ENCODE measurements around the gene DSTN.
A peak's percentile ranks its signal among the peaks of the same experiment; 100 is the strongest.

The DSTN gene

DNA sequence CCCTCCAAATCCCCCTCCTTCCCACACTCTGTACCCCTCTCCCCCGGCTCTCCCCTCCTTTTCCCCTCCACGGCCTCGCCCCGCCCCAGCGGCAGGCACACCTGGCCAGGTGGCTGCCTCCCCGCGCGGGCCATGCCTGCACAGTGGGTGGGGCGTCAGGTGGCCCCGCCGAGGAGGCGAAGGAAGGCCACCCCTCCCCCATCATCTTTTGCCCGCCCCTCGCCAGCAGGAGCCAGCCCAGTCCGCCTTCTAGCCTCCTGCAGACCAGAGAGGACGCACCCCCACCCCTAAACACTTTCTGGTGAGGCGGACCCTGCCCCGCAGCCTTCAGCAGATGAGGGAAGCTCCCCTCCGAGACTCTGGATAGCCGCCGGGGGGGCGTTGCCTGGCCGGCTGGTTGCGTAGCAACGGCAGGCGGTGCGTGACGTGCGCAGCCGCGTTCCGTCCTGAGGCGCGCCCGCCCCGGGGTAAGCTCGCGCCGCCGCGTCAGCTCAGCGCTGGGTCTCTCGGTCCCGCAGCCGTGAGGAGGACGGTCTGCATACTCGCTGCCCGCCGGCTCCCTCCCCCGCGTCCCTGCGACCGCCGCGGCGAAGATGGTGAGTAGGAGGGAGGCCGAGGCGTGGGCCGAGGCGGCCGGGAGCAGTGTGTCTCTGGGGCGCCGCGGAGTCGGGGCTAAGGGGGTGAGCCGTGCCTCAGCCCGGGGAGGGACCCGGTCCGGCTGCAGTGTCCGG lies at the start of gene DSTN:
DSTN (plus strand) TSS at position 460 of the 731 bp plus-strand sequence; CDS start at position 594, 134 bp downstream.
- Mint-ChIP-seq H3K36me3 (peaks cover 3% of the 10 kb centered on the region), H3K27ac (peak within 1 kb of the TSS; percentile 90), H3K4me3 (peak within 1 kb of the TSS; percentile 86), H3K27me3 (peaks cover 25% of the 10 kb centered on the region), H3K9me3 (no peaks in the 10 kb centered on the region), H3K4me1 (peaks cover 44% of the 10 kb centered on the region)
- CTCF ChIA-PET = interaction anchor here (1.2 to 2.5 kb wide), 5 partner anchors 30 to 369 kb away, joined by 3 to 10 read pairs (median 9); no protein-coding TSS in a partner anchor
- peak; percentile 91 for DNase-seq

DNA sequence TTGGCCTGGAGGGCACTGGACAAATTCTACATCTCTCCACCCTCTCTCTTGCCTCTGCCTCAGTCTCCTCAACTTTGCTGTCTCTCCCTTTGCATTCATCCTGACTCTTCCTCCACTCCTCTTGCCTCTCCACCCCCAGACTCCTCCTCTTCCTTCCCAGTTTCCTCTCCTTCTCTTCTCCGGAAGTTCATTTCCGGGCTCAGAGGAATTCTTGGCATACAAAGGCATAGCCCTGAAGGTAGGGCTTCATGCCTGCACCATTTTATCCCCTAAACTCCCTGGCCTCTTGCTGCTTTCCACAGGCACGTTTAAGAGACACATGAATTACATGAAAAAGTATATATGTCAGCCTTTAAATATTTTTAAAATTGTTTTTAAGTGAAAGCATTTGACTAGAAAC lies 49.3 kb upstream of the DSTN start:
- H3K4me3 Mint-ChIP-seq = no peak overlapping the region
- CTCF ChIA-PET = no interaction called here
- no peaks in the 10 kb centered on the region for H3K36me3 Mint-ChIP-seq
- H3K27me3 Mint-ChIP-seq = peaks cover 42% of the 10 kb centered on the region
- DNase-seq = no peak
- peaks cover 11% of the 10 kb centered on the region for H3K4me1 Mint-ChIP-seq
- no peak overlapping the region for H3K27ac Mint-ChIP-seq
- H3K9me3 Mint-ChIP-seq = no peaks in the 10 kb centered on the region

- CTCF ChIA-PET = no interaction called here
- no peak for DNase-seq
- no peaks in the 10 kb centered on the region for H3K9me3 Mint-ChIP-seq
- no peak overlapping the region for H3K4me3 Mint-ChIP-seq
- no peak overlapping the region for H3K27ac Mint-ChIP-seq
- H3K4me1 Mint-ChIP-seq = peaks cover 4% of the 10 kb centered on the region
- H3K36me3 Mint-ChIP-seq = no peaks in the 10 kb centered on the region
- H3K27me3 Mint-ChIP-seq = peaks cover 40% of the 10 kb centered on the region
Measured at GRCh38 chr20:17522528-17522927, 47.3 kb upstream of the DSTN start.

DNA sequence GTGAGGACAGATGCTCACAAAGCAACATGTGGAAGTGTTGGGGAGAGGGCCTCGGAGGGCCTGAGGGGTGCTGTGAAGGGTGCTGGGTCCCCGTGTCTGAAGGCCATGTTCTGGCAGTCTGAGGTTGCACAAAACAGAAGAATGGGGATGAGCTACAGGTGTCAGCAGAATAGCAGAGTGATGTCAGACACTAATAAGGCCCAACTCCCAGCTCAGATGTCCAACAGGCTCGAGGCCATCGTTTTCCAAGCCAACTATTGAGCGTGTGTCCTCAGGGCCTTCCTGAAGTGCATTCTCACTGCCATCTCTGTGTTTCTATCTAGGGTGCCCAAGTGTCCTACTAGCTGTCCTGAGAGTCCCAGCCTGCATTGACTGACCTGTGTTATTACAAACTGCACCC lies 46.5 kb upstream of the DSTN start:
- no peak overlapping the region for H3K27ac Mint-ChIP-seq
- peaks cover 4% of the 10 kb centered on the region for H3K4me1 Mint-ChIP-seq
- no peak overlapping the region for H3K4me3 Mint-ChIP-seq
- no peaks in the 10 kb centered on the region for H3K9me3 Mint-ChIP-seq
- CTCF ChIA-PET = interaction anchor here (0.6 kb wide), 1 partner anchor 412 kb away, joined by 3 read pairs; no protein-coding TSS in a partner anchor
- no peaks in the 10 kb centered on the region for H3K36me3 Mint-ChIP-seq
- no peak for DNase-seq
- peaks cover 36% of the 10 kb centered on the region for H3K27me3 Mint-ChIP-seq

DNA sequence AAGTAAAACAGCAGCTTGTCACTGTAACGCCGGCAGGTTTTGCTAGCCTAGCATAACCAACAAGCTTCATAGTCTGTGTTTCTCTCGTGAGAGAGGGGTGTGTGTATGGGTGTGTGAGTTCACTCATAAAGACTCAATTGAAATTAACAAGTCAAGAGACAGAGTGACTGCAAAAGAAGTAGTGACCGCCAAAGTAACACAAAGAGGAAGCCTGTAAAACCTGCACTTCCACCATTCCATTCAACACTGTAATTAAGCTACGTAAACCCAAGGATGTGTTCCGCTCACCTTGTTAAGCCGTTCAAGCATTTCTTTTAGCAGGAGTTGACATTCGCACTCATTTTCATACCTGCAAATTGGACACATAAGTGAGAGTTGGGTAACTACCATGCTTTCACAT lies 45.3 kb upstream of the DSTN start:
- H3K4me3 Mint-ChIP-seq = no peak overlapping the region
- DNase-seq = no peak
- CTCF ChIA-PET = no interaction called here
- no peaks in the 10 kb centered on the region for H3K36me3 Mint-ChIP-seq
- peaks cover 4% of the 10 kb centered on the region for H3K4me1 Mint-ChIP-seq
- no peaks in the 10 kb centered on the region for H3K9me3 Mint-ChIP-seq
- no peak overlapping the region for H3K27ac Mint-ChIP-seq
- peaks cover 29% of the 10 kb centered on the region for H3K27me3 Mint-ChIP-seq

DNA sequence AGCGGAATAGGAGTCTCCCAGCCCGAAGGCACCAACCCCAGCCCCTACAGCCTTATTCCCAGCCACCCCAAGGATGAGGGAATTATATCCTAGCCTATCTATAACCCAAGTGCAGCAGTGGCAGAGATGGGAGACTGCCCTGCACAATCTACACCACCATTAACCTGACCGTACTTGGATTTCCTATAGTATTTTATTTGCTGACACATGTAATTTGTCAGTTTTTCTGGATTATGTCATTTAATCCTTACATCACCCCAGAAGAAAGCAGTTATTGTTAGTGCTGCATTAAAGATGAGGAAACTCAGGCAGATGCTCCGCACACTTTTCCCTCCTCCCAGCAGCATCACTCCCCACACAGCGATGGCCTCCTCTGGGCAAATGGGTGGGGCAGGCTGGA lies 44.7 kb upstream of the DSTN start:
- CTCF ChIA-PET = no interaction called here
- no peak for DNase-seq
- H3K4me3 Mint-ChIP-seq = no peak overlapping the region

GRCh38 chr20:17525650-17526049 lies 44.2 kb upstream of the DSTN start:
- H3K4me1 Mint-ChIP-seq = peaks cover 7% of the 10 kb centered on the region
- H3K27me3 Mint-ChIP-seq = peaks cover 28% of the 10 kb centered on the region
- no peaks in the 10 kb centered on the region for H3K36me3 Mint-ChIP-seq
- H3K9me3 Mint-ChIP-seq = no peaks in the 10 kb centered on the region
- no peak overlapping the region for H3K4me3 Mint-ChIP-seq
- H3K27ac Mint-ChIP-seq = no peak overlapping the region
- CTCF ChIA-PET = no interaction called here
- peak; percentile 42 for DNase-seq

More for the DNA sequence above, 44.7 kb upstream of the DSTN start:
- Mint-ChIP-seq H3K27ac (no peak overlapping the region), H3K27me3 (peaks cover 28% of the 10 kb centered on the region), H3K4me1 (peaks cover 5% of the 10 kb centered on the region), H3K9me3 (no peaks in the 10 kb centered on the region), H3K36me3 (no peaks in the 10 kb centered on the region)

DNA sequence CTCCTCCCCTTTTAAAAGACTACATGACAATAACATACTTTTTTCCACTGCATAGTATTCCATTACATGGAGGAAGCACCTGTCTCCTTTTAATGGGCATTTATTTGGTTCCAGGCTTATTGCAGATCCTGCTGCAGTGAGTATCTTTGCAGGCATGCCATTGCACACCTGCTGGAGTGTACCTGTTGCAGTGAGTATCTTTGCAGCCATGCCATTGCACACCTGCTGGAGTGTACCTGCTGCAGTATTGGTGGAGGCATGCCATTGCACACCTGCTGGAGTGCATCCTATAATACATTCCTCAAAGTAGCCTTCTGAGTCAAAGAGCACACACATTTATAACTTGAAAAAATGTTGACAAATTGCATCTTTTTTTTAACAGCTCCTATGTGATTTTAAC lies 40.3 kb upstream of the DSTN start:
- H3K4me1 Mint-ChIP-seq = peaks cover 29% of the 10 kb centered on the region
- H3K27ac Mint-ChIP-seq = no peak overlapping the region
- H3K36me3 Mint-ChIP-seq = no peaks in the 10 kb centered on the region
- H3K9me3 Mint-ChIP-seq = no peaks in the 10 kb centered on the region
- DNase-seq = no peak
- H3K27me3 Mint-ChIP-seq = peaks cover 21% of the 10 kb centered on the region
- H3K4me3 Mint-ChIP-seq = no peak overlapping the region
- CTCF ChIA-PET = interaction anchor here (1.4 to 2.2 kb wide), 2 partner anchors 24 to 153 kb away, joined by 3 to 5 read pairs; partner anchors contain the start of gene RRBP1

DNA sequence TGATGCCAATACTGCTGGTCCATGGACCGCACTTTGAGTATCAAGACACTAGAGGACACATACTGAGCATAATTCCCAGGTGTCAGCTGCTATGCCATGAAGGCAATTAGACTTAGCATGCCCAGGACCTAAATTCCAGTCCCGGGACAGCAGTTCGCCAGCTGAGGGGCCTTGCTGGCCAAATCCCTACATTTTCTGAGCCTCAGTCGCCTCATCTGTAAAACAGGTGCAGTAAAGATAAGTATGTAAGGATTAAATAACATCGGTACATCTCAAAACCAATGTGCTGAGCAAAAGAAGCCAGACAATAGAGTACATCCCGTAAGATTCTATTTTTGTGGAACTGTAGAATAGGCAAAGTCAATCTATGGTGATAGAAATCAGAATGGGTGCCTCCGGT lies 39.7 kb upstream of the DSTN start:
- CTCF ChIA-PET = interaction anchor here (0.6 to 2.2 kb wide), 3 partner anchors 24 to 152 kb away, joined by 3 to 5 read pairs (median 3); partner anchors contain the start of gene RRBP1
- no peak for DNase-seq
- H3K4me3 Mint-ChIP-seq = peak overlapping the region; percentile 66
- H3K9me3 Mint-ChIP-seq = no peaks in the 10 kb centered on the region
- peaks cover 29% of the 10 kb centered on the region for H3K4me1 Mint-ChIP-seq
- H3K27me3 Mint-ChIP-seq = peaks cover 22% of the 10 kb centered on the region
- no peaks in the 10 kb centered on the region for H3K36me3 Mint-ChIP-seq
- peak overlapping the region; percentile 28 for H3K27ac Mint-ChIP-seq

DNA sequence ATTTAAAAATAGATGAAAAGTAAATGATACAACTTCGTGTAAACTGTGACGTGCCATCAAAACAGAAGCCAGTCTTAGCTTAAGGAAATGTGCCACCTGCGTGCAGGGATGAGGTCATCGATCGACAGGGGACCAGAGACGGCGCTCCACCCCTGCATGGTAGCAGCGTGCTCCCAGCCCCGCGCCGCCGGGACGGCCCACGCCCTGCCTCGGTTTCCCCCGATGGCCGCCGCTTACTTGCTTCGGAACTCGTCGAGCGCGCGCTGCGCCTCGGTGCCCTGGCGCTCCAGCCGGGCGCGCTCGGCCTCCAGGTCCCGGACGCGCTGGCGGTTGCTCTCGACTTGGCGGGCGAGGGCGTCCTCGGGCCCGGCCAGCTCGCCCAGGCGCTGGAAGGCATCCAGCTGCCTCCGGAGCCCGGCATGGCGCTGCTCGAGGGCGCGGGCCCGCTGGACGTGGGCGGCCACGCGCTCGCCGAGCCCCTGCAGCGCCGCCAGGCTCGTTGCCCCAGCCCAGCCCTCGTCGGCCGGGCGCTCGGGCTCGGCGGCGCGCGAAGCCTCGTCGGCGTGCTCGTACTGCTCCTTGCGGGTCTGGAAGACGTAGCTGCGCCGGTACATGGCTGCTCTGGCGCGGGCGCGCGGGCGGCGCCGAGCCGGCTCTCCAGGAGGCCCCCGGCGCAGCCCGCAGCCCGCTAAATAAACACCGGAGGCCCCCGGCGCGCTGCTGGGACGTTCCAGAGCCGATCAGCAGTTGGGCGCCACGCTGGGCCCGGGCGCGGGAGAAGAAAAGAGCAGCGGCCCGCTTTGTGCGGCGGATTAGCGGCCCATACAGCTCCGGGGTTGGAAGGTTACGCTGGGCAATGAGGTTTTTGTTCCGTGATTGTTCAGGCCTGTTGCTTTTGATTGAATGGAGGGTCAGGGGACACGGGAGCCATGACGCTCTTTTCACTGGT lies 38.9 kb upstream of the DSTN start, which contains the start of gene BFSP1:
BFSP1 (minus strand) TSS at position 664 of the 949 bp plus-strand sequence; CDS start at position 614, 50 bp downstream.
- no peaks in the 10 kb centered on the region for H3K9me3 Mint-ChIP-seq
- H3K36me3 Mint-ChIP-seq = no peaks in the 10 kb centered on the region
- CTCF ChIA-PET = interaction anchor here (0.6 to 2.2 kb wide), 8 partner anchors 23 to 432 kb away, joined by 3 to 7 read pairs (median 3); partner anchors contain the start of gene RRBP1
- peaks cover 29% of the 10 kb centered on the region for H3K4me1 Mint-ChIP-seq
- peak; percentile 71 for DNase-seq
- H3K27ac Mint-ChIP-seq = peak within 1 kb of the TSS; percentile 94
- H3K27me3 Mint-ChIP-seq = peaks cover 19% of the 10 kb centered on the region
- peak within 1 kb of the TSS; percentile 87 for H3K4me3 Mint-ChIP-seq

GRCh38 chr20:17531665-17532025 lies 38.2 kb upstream of the DSTN start:
- Mint-ChIP-seq H3K9me3 (no peaks in the 10 kb centered on the region), H3K36me3 (no peaks in the 10 kb centered on the region), H3K27ac (peak overlapping the region; percentile 94), H3K27me3 (peaks cover 20% of the 10 kb centered on the region), H3K4me1 (peaks cover 30% of the 10 kb centered on the region), H3K4me3 (peak overlapping the region; percentile 87)
- CTCF ChIA-PET = interaction anchor here (0.7 to 1.5 kb wide), 6 partner anchors 23 to 431 kb away, joined by 3 to 7 read pairs (median 3); no protein-coding TSS in a partner anchor
- no peak for DNase-seq

DNA sequence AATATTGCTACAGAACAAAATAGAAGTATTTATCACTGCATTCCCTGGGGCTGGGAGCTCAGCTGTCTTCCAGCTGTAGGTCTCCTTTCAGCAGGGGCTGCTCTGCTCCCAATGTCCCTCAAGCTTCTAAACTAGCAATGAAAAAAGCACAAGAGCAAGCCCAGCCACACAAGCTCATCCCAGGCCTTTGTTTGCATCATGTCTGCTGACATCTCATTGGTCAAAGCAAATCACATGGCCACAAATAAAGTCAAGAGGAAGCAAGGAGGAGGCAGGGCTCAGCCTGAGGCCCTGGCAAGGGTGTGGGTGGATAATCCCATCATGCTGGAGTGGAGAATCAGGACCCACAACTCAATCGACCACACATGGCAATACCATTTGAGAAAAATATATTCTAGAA lies 36.5 kb upstream of the DSTN start:
- CTCF ChIA-PET = interaction anchor here (0.9 to 1.8 kb wide), 3 partner anchors 77 to 405 kb away, joined by 3 to 5 read pairs (median 3); no protein-coding TSS in a partner anchor
- peak; percentile 36 for DNase-seq
- no peaks in the 10 kb centered on the region for H3K36me3 Mint-ChIP-seq
- peaks cover 31% of the 10 kb centered on the region for H3K27me3 Mint-ChIP-seq
- H3K4me1 Mint-ChIP-seq = peaks cover 37% of the 10 kb centered on the region
- no peaks in the 10 kb centered on the region for H3K9me3 Mint-ChIP-seq
- H3K4me3 Mint-ChIP-seq = no peak overlapping the region
- no peak overlapping the region for H3K27ac Mint-ChIP-seq

GRCh38 chr20:17534077-17534476 lies 35.8 kb upstream of the DSTN start:
- H3K9me3 Mint-ChIP-seq = no peaks in the 10 kb centered on the region
- peaks cover 37% of the 10 kb centered on the region for H3K4me1 Mint-ChIP-seq
- peaks cover 33% of the 10 kb centered on the region for H3K27me3 Mint-ChIP-seq
- no peak for DNase-seq
- CTCF ChIA-PET = interaction anchor here (0.6 to 3.8 kb wide), 3 partner anchors 29 to 405 kb away, joined by 3 to 20 read pairs (median 5); no protein-coding TSS in a partner anchor
- no peaks in the 10 kb centered on the region for H3K36me3 Mint-ChIP-seq
- no peak overlapping the region for H3K27ac Mint-ChIP-seq
- no peak overlapping the region for H3K4me3 Mint-ChIP-seq

DNA sequence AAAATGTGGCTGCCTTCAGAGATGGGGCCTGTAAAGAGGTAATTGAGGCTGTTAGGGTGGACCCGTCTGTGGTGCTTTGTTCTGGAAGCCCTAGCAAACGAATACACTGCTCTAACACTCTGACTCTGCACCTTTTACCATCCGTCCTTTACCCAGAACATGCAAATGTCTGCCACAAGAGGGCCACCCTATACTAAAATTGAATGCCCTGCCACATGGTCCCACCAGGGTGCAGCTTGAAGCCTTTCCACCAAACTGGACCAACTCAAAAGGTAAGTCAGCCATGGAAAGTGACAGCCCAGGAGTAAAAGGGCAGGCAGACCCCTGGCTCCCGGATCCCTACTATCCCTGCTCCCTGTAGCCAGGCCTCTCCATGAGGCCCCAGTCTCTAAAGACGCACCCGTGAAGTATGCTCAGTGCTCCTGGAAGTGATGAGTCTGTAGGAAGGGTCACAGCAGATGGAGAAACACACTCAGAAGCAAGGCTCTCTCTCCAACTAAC lies 32.9 kb upstream of the DSTN start:
- CTCF ChIA-PET = interaction anchor here (0.6 to 3.8 kb wide), 24 partner anchors 9 to 427 kb away, joined by 3 to 20 read pairs (median 4); partner anchors contain the start of genes DSTN and RRBP1
- peaks cover 22% of the 10 kb centered on the region for H3K4me1 Mint-ChIP-seq
- H3K4me3 Mint-ChIP-seq = no peak overlapping the region
- no peak overlapping the region for H3K27ac Mint-ChIP-seq
- DNase-seq = peak; percentile 80
- no peaks in the 10 kb centered on the region for H3K36me3 Mint-ChIP-seq
- peaks cover 38% of the 10 kb centered on the region for H3K27me3 Mint-ChIP-seq
- no peaks in the 10 kb centered on the region for H3K9me3 Mint-ChIP-seq

Data from activated naive CD4-positive, alpha-beta T cell treated with anti-CD3 and anti-CD28 coated beads, Interleukin-2, amount 10 ng/mL, durations not matched to agents 7 days and 5 days (primary cell).